Measurements from ENCODE around the gene RRP1B.

DNA sequence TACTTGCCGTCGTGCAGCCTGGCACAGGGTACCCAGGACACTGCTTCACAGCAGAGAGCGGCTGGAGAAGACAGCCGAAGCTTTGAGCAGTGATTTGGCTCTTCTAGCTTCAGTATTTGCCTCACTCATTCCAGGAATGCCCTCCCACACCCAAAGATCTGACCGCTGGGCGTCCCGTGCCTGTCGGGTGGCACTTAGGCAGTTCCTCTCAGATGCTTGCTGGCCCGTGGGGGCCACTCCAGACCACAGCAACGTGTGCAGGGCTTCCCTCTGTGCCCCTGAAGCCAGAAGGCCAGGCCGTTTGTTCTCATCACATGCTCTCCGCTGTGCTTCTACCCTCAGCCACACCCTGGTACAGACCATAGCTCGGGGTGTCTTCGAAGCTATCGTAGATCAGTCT, 17.0 kb downstream of the RRP1B start:
- TF ChIP-seq POLR2A (IDR thresholded peaks at IDR 0.05) = no peak
- TF ChIP-seq, protein P1, sequence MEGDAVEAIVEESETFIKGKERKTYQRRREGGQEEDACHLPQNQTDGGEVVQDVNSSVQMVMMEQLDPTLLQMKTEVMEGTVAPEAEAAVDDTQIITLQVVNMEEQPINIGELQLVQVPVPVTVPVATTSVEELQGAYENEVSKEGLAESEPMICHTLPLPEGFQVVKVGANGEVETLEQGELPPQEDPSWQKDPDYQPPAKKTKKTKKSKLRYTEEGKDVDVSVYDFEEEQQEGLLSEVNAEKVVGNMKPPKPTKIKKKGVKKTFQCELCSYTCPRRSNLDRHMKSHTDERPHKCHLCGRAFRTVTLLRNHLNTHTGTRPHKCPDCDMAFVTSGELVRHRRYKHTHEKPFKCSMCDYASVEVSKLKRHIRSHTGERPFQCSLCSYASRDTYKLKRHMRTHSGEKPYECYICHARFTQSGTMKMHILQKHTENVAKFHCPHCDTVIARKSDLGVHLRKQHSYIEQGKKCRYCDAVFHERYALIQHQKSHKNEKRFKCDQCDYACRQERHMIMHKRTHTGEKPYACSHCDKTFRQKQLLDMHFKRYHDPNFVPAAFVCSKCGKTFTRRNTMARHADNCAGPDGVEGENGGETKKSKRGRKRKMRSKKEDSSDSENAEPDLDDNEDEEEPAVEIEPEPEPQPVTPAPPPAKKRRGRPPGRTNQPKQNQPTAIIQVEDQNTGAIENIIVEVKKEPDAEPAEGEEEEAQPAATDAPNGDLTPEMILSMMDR (IDR thresholded peaks at IDR 0.05) = no peak
